ENCODE results near the gene ROM1. TPM values are rescaled to one million over a fixed set of nuclear protein-coding genes. Genes with fewer than 3 reads are reported as not detected.
"Not testable (repeated sequence)": the region's sequence is repeated elsewhere in the genome, so short reads cannot be mapped to it uniquely, and the experiment has no call there.

Gene ROM1
- total and polyA plus RNA-seq, 9 donors = 1.5 to 4.0 (median 2.7) TPM

DNA sequence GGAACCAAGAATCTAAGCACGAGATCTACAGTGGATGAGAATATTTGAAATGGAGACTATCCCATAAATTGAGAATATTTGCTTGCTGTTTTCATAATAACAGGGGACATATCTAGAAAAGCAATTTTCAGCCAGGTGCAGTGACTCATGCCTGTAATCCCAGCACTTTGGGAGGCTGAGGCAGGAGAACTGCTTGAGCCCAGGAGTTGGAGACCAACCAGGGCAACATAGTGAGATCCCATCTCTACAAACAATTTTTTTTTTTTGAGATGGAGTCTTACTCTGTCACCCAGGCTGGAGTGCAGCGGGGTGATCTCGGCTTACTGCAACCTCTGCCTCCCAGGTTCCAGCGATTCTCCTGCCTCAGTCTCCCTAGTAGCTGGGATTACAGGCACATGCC is 31.3 kb upstream of the ROM1 start:
- not testable (repeated sequence) for H3K27ac ChIP-seq (ENCODE audit: low read length); H3K27me3 ChIP-seq (ENCODE audit: control insufficient read depth, insufficient read depth, low read length); H3K9me3 ChIP-seq (replicated peaks; ENCODE audit: control insufficient read depth, low read depth, low read length); H3K4me1 ChIP-seq (ENCODE audit: control insufficient read depth, insufficient read depth, low read length); DNase-seq; H3K4me3 ChIP-seq (ENCODE audit: low read length)
- WGBS (ENCODE audit: insufficient coverage) = 86% methylated on average over 4 of the region's 4 CpGs
- peaks cover 58% of the 10 kb centered on the region for H3K36me3 ChIP-seq (ENCODE audit: control insufficient read depth, insufficient read depth, low read length)

DNA sequence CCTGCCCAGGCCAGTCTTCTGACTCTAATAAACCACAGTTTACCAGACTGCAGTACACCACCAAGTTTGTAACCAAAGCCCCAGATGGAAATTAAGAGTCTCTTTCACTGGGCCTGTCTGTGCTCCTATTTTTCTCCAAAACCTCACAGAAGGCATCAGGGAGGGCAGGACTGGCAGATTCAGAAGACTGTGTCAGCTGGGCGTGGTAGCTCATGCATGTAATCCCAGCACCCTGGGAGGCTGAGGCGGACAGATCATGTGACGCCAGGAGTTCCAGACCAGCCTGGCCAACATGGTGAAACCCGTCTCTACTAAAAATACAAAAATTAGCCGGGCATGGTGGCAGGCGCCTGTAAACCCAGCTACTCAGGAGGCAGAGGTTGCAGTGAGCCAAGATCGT is 27.7 kb upstream of the ROM1 start:
- not testable (repeated sequence) for H3K9me3 ChIP-seq (replicated peaks; ENCODE audit: control insufficient read depth, low read depth, low read length); DNase-seq; H3K4me3 ChIP-seq (ENCODE audit: low read length); H3K27me3 ChIP-seq (ENCODE audit: control insufficient read depth, insufficient read depth, low read length); H3K27ac ChIP-seq (ENCODE audit: low read length); H3K4me1 ChIP-seq (ENCODE audit: control insufficient read depth, insufficient read depth, low read length)
- H3K36me3 ChIP-seq (ENCODE audit: control insufficient read depth, insufficient read depth, low read length) = peaks cover 58% of the 10 kb centered on the region
- whole genome bisulfite sequencing (ENCODE audit: insufficient coverage) = 87% methylated on average over 7 of the region's 7 CpGs

GRCh38 chr11:62588966-62589637 is 24.0 kb upstream of the ROM1 start:
- 93% methylated on average over 9 of the region's 18 CpGs for WGBS (ENCODE audit: insufficient coverage)
- Histone ChIP-seq H3K4me1 (ENCODE audit: control insufficient read depth, insufficient read depth, low read length) (peaks cover 18% of the 10 kb centered on the region), H3K27ac (ENCODE audit: low read length) (no peak overlapping the region), H3K4me3 (ENCODE audit: low read length) (no peak overlapping the region), H3K9me3 (replicated peaks; ENCODE audit: control insufficient read depth, low read depth, low read length) (no peaks in the 10 kb centered on the region), H3K27me3 (ENCODE audit: control insufficient read depth, insufficient read depth, low read length) (no peaks in the 10 kb centered on the region), H3K36me3 (ENCODE audit: control insufficient read depth, insufficient read depth, low read length) (peaks cover 42% of the 10 kb centered on the region)
- DNase-seq = no peak

DNA sequence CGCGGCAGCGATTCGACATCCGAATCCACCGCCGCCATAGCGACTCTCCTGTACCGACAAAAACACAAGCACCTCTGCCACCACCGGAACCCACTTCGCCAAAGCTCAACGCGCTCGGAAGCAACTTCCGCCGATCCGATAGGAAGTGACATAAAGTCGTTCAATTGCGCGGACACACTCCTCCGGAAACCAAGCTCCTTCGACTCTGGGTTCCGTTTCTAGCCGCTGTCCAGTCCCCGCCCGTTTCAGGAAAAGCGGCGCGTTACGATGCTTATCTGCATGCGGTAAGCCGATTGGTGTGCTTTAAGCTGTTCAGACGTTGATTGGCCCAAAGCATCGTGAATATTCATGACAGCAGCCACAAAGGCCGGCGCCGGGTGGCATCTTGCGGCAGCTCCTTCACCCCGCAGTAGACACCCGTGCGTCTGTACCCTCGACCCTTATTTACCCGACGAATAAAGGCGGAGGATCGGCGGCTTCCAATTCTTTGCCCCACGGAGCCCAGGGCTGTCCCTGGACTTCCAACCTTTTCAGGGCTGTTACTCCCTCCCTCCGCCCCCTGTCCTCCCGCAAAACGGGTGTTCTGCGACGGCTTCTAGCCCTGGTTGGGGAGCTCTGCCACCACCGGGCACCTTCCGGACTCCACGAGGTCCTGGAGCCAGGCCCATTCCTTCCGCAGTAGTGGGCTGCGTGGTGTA is 21.5 kb upstream of the ROM1 start, which contains the start of gene TUT1:
TSS of gene TUT1 (minus strand) at position 76 of the 698 bp plus-strand sequence. CDS start at position 38, 38 bp downstream.
- peaks cover 51% of the 10 kb centered on the region for H3K36me3 ChIP-seq (ENCODE audit: control insufficient read depth, insufficient read depth, low read length)
- peak within 1 kb of the TSS; percentile 99 for H3K27ac ChIP-seq (ENCODE audit: low read length)
- under 1% methylated on average over 58 of the region's 58 CpGs for WGBS (ENCODE audit: insufficient coverage)
- H3K4me1 ChIP-seq (ENCODE audit: control insufficient read depth, insufficient read depth, low read length) = peaks cover 18% of the 10 kb centered on the region
- H3K4me3 ChIP-seq (ENCODE audit: low read length) = peak within 1 kb of the TSS; percentile 74
- DNase-seq = peak; percentile 100
- H3K27me3 ChIP-seq (ENCODE audit: control insufficient read depth, insufficient read depth, low read length) = no peaks in the 10 kb centered on the region
- no peaks in the 10 kb centered on the region for H3K9me3 ChIP-seq (replicated peaks; ENCODE audit: control insufficient read depth, low read depth, low read length)

- WGBS (ENCODE audit: insufficient coverage) = 10% methylated on average over 14 of the region's 17 CpGs
- Histone ChIP-seq H3K27me3 (ENCODE audit: control insufficient read depth, insufficient read depth, low read length) (no peaks in the 10 kb centered on the region), H3K4me3 (ENCODE audit: low read length) (peak overlapping the region; percentile 74), H3K36me3 (ENCODE audit: control insufficient read depth, insufficient read depth, low read length) (peaks cover 56% of the 10 kb centered on the region), H3K4me1 (ENCODE audit: control insufficient read depth, insufficient read depth, low read length) (peaks cover 18% of the 10 kb centered on the region), H3K9me3 (replicated peaks; ENCODE audit: control insufficient read depth, low read depth, low read length) (no peaks in the 10 kb centered on the region), H3K27ac (ENCODE audit: low read length) (peak overlapping the region; percentile 99)
- DNase-seq = no peak
Observed at GRCh38 chr11:62592146-62592815, 20.8 kb upstream of the ROM1 start.

DNA sequence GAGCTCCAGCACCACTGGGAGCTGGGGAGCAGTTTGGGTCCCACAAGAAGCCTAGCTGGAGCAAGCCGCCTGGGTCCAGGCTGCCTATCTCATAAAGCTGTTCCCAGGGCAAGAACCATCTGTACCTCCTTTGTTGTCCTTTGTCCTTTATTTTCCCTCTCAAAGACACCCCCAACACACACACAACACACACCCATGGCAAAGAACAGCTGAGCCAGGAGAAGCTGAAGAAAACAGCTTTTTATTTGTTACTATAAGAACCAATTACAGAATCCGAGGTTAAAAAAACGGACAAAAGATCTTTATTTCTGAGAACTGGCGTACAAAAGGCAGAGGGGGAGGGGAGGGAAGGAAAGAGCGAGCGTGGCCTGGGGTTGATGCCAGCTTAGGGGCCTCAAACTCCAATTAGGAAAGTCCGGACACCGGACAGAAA is 20.1 kb upstream of the ROM1 start:
- Histone ChIP-seq H3K27ac (ENCODE audit: low read length) (peak overlapping the region; percentile 99), H3K4me3 (ENCODE audit: low read length) (no peak overlapping the region)

GRCh38 chr11:62593434-62594044 is 19.5 kb upstream of the ROM1 start:
- H3K27me3 ChIP-seq (ENCODE audit: control insufficient read depth, insufficient read depth, low read length) = no peaks in the 10 kb centered on the region

More for the DNA sequence above, 20.1 kb upstream of the ROM1 start:
- H3K9me3 ChIP-seq (replicated peaks; ENCODE audit: control insufficient read depth, low read depth, low read length) = no peaks in the 10 kb centered on the region
- H3K27me3 ChIP-seq (ENCODE audit: control insufficient read depth, insufficient read depth, low read length) = no peaks in the 10 kb centered on the region
- peaks cover 56% of the 10 kb centered on the region for H3K36me3 ChIP-seq (ENCODE audit: control insufficient read depth, insufficient read depth, low read length)
- WGBS (ENCODE audit: insufficient coverage) = 80% methylated on average over 1 of the region's 8 CpGs
- DNase-seq = no peak
- peaks cover 18% of the 10 kb centered on the region for H3K4me1 ChIP-seq (ENCODE audit: control insufficient read depth, insufficient read depth, low read length)

DNA sequence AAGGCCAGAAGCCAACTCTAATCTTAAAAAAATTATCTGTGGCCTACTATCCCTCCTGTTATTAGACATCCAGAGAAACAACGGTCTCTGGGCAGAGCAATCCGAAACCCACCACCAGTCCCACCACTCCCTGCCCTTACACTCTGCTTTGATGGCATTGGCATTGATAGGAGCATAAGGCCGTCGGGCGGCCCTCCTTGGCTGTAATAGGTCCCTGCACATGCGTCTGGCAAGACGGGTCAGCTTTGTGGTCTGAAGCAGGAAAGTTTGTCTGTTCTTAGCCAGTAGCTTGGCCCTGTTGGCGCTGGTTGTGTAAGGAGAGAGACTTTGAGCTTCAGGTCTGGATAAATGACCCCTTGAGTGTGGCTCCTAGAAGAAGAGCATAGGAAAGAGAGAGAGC is 17.9 kb upstream of the ROM1 start:
- WGBS (ENCODE audit: insufficient coverage) = 86% methylated on average over 8 of the region's 8 CpGs
- no peak overlapping the region for H3K27ac ChIP-seq (ENCODE audit: low read length)
- DNase-seq = no peak
- peaks cover 31% of the 10 kb centered on the region for H3K4me1 ChIP-seq (ENCODE audit: control insufficient read depth, insufficient read depth, low read length)
- H3K4me3 ChIP-seq (ENCODE audit: low read length) = no peak overlapping the region
- H3K27me3 ChIP-seq (ENCODE audit: control insufficient read depth, insufficient read depth, low read length) = no peaks in the 10 kb centered on the region
- H3K9me3 ChIP-seq (replicated peaks; ENCODE audit: control insufficient read depth, low read depth, low read length) = no peaks in the 10 kb centered on the region
- peaks cover 57% of the 10 kb centered on the region for H3K36me3 ChIP-seq (ENCODE audit: control insufficient read depth, insufficient read depth, low read length)

More at GRCh38 chr11:62593434-62594044, 19.5 kb upstream of the ROM1 start:
- Histone ChIP-seq H3K4me1 (ENCODE audit: control insufficient read depth, insufficient read depth, low read length) (peaks cover 18% of the 10 kb centered on the region), H3K9me3 (replicated peaks; ENCODE audit: control insufficient read depth, low read depth, low read length) (no peaks in the 10 kb centered on the region), H3K27ac (ENCODE audit: low read length) (no peak overlapping the region), H3K36me3 (ENCODE audit: control insufficient read depth, insufficient read depth, low read length) (peaks cover 56% of the 10 kb centered on the region), H3K4me3 (ENCODE audit: low read length) (no peak overlapping the region)
- DNase-seq = peak; percentile 75
- 65% methylated on average over 8 of the region's 13 CpGs for WGBS (ENCODE audit: insufficient coverage)

GRCh38 chr11:62599069-62599696 is 13.9 kb upstream of the ROM1 start:
- Histone ChIP-seq H3K4me1 (ENCODE audit: control insufficient read depth, insufficient read depth, low read length) (peaks cover 31% of the 10 kb centered on the region), H3K27me3 (ENCODE audit: control insufficient read depth, insufficient read depth, low read length) (no peaks in the 10 kb centered on the region), H3K4me3 (ENCODE audit: low read length) (peak overlapping the region; percentile 97), H3K27ac (ENCODE audit: low read length) (peak overlapping the region; percentile 66), H3K9me3 (replicated peaks; ENCODE audit: control insufficient read depth, low read depth, low read length) (no peaks in the 10 kb centered on the region), H3K36me3 (ENCODE audit: control insufficient read depth, insufficient read depth, low read length) (peaks cover 52% of the 10 kb centered on the region)
- WGBS (ENCODE audit: insufficient coverage) = no CpG with 5 or more reads among the region's 7 CpGs
- DNase-seq = peak; percentile 99
